GM19239 (cell line): ENCODE measurements around the gene PITX3.
"Not testable (repeated sequence)": the region's sequence is repeated elsewhere in the genome, so short reads cannot be mapped to it uniquely, and the experiment has no call there.

ENCODE experiments used
- DNase-seq: peaks from one replicate; pipeline ENCODE4 v3.0.0; 2011; ENCODE audit warnings: low spot score; ENCODE audit not compliant: insufficient read length
- FAIRE-seq: peaks from 2 replicates; lab custom pipeline; 2011; peaks lifted over from hg19 to GRCh38; lab: Jason Lieb, UNC

Gene PITX3

GRCh38 chr10:102261842-102262241 is 20.5 kb upstream of the PITX3 start:
- FAIRE-seq (no peak), DNase-seq (no peak)

DNA sequence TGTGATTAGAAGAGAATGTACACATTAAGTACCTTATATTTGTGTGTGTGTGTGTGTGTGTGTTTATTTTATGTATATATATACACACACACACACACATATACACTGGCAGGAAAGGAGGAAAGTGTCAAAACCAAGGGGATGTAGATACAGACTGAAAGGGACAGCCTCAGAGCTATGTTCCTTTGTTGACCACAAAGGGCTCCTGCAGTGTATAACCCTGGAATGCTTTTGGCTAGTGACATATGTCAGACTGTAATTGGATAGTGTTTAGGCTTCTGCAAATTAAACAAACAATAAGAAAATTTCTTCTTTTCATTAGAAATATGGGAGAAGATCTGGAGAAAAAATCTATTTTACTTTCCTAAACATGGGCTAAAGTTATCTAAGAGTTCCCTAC is 19.9 kb upstream of the PITX3 start:
- FAIRE-seq (no peak), DNase-seq (no peak)

- DNase-seq (no peak), FAIRE-seq (no peak)
These were observed 14.1 kb upstream of the PITX3 start for GRCh38 chr10:102255404-102255803.

GRCh38 chr10:102254426-102254825 is 13.1 kb upstream of the PITX3 start:
- DNase-seq, result no peak

DNA sequence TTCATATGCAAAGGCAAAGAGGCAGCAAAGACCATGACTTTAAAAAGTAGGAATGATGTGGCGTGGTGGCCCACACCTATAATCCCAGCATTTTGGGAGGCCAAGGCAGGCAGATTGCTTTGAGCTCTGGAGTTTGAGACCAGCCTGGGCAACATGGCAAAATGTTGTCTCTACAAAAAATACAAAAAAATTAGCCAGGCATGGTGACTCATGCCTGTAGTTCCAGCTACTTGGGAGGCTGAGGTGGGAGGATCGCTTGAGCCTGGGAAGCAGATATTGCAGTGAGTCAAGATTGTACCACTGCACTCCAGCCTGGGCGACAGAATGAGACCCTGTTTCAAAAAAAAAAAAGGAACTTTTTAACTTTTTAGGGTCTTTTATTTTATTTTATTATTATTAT is 11.2 kb upstream of the PITX3 start:
- FAIRE-seq, DNase-seq: not testable (repeated sequence)

More at GRCh38 chr10:102254426-102254825, 13.1 kb upstream of the PITX3 start:
- FAIRE-seq, result no peak

- FAIRE-seq (no peak), DNase-seq (no peak)
These were observed 6.4 kb upstream of the PITX3 start for GRCh38 chr10:102247734-102248133.

DNA sequence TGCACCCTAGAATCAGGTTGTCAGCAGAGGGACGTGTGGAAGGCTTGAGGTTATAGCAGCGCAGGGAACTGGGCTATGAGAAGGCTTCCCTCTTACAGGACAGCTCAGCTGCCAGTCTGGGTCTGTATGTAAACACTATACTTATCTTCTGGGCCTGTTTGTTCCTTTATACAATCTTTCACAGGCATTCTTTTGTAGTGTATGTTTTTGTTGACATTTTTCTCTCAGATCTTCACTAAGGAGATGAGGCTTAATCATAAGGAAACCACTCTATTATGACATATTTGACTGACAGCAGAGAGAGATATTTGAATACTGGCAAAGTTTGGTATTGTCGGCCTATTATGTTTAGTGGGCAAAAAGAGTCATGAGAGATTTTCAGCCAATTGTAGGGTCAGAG is 4.9 kb upstream of the PITX3 start:
- DNase-seq (no peak), FAIRE-seq (no peak)

DNA sequence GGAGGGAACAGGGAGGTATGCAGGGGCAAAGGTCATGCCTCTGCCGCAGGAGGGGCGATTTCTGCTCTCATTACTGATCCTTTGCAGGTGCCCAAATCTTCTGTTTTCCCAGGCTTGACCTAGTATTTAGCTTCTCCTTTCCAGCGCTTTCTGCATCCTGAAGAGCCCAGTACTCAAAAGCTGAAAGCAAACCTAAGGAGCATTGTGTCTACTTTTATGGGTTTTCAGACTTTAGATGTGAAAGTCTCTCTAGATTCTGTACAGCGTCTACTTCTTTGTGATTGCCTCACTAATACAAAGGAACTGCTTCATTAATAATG is 4.6 kb upstream of the PITX3 start:
- DNase-seq (no peak), FAIRE-seq (no peak)

GRCh38 chr10:102245082-102245931 is 4.0 kb upstream of the PITX3 start, which contains the start of gene GBF1:
GBF1 (plus strand) TSS chr10:102245532; CDS start chr10:102258939, 13,407 bp downstream.
- FAIRE-seq, result peak; percentile 99

GRCh38 chr10:102243309-102243708 is 2.0 kb upstream of the PITX3 start:
- DNase-seq, result no peak
- no peak for FAIRE-seq

More at GRCh38 chr10:102245082-102245931, 4.0 kb upstream of the PITX3 start, which contains the start of gene GBF1:
- DNase-seq, result peak; percentile 93

DNA sequence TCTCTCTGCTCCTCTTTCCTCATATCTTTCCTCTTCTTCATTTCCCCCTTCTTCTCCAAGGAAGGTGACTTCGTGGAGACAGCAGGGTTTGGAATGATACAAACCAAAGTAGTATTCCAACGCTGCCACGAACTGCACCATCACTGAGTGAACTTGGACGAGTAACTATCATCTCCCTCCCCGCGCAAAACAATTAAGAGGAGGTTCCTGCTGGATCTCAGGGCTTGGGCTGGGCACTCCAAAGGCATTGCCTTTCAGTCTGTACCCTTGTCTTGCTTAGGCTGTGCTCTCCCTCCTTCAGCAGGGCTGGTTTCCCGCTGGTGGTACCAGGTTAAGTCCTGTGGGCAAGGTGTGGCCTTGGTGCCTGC is 790 bp upstream of the PITX3 start:
- DNase-seq, result no peak
- peak; percentile 44 for FAIRE-seq

DNA sequence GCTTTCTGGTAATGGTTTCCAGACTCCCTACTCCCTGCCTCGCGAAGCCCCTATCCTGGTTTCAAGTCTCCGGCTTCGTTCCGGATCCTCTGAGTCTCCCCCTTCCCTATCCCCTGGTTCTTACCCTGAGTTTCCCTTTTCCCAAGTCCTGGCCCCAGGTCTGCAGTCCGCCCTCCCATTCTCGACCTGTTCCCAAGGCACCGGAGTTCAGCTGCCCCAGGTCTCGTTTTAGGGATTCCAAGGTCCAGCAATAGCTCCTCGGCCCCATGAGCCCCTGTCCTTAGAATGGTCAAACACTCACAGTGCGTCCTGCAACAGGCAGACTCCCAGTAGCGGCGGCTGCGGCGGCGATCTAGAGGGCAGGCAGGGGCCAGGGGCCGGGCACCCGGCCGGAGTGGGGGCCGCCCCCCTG is 274 bp downstream of the PITX3 start:
- no peak for DNase-seq
- FAIRE-seq, result no peak

- DNase-seq, result no peak
- FAIRE-seq, result no peak
These were observed 763 bp downstream of the PITX3 start for GRCh38 chr10:102240467-102241031.

GRCh38 chr10:102237711-102238252 is 3.5 kb downstream of the PITX3 start:
- DNase-seq (no peak), FAIRE-seq (no peak)

GRCh38 chr10:102236006-102236405 is 5.3 kb downstream of the PITX3 start:
- no peak for FAIRE-seq
- DNase-seq, result no peak

GRCh38 chr10:102235598-102235920 is 5.8 kb downstream of the PITX3 start:
- no peak for FAIRE-seq
- no peak for DNase-seq

DNA sequence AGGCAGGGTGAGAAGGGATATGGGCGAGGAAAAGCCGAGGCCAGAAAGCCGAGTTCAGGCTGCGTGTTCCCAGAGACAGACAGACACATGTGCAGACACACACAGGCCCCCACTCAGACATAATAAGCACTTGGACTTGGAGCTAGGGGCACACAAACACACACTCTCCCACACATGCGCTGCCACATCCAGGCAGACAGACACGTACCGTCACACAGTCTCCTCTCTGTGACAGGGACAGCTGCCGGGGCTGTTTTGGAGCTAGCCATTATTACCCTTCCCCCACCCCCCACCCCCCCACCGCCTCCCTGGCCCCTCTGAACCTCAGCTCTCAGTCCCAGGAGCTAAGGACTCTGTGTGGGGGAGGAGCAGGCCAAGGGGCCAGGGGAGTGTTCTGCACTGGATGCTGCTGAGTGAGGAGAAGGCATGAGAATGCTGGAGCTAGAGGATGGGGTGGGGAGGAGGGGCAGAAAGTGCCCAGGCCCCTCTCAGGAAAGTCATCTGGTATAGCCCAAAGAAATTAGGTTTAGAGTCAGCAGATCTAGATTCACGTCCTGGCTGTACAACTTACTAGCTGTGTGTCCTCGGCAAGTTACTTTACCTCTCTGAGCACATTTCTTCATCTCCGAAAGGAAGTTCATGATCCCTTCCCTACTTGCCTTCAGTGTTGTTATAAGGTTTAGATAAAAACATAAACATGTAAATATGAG is 6.3 kb downstream of the PITX3 start:
- DNase-seq (no peak), FAIRE-seq (no peak)

GRCh38 chr10:102233997-102234396 is 7.3 kb downstream of the PITX3 start:
- FAIRE-seq (no peak), DNase-seq (no peak)

DNA sequence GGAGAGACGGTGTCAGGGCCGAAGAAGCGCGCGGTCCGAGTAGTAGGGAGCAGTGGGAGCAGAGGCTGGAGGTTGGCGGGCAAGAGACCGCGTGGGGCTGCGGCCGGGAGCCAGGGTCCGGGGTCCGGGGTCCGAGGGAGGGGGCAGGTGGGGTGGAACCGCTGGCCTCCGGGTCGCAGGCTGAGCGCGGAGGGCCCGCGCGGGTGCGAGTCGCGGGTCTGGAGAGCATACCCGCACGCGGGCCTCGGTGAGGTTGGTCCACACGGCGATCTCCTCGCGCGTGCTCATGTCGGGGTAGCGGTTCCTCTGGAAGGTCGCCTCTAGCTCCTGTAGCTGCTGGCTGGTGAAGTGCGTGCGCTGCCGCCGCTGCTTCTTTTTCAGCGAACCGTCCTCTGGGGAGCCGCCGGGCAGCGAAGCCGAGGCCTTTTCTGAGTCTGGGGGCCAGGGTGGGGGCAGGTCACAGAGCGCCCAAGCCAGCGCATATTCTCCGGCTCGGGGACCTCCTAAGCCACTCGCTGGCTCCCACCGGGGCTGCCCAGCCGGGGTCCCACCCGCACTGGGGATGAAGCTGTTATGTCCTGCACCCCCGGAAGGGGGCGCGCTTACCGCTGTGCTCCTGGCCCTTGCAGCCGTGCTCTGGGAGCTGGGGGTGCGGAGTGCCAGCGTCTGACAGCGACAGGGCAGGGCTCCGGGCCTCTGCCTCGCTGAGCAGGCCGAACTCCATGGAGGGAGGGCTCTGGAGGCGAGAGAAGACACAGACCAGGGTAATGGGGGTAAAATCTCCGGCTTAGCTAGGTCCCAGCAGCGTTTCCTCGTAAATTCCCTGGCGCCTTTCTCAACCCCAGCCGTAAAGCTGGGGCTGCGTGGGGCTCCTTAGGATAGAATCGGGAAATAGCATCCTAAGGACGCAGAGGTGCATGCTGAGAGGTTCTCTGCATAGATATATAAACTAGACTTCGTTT is 9.7 kb downstream of the PITX3 start:
- no peak for FAIRE-seq
- DNase-seq, result peak; percentile 67

DNA sequence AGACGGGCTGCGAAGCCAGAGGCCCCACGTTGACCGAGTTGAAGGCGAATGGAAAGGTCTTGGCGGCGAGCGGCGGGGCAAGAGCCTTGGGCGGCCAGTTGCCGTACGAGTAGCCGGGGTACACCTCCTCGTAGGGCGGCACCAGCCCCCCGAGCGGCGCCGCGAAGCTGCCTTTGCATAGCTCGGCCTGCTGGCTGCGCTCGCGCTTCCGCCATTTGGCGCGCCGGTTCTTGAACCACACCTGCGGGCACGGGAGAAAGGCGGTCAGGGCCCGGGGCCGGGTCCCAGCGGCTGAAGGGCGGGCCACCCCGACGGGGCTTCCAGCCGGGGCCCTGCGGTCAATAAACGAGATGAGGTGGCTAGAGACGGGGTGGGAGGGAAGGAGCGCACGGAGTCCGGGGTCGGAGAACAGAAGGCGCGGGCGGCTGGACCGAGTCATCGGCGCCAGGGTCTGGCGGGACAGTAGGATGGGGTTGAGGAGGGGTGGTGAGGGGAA is 10.4 kb downstream of the PITX3 start:
- FAIRE-seq, result no peak

More for the DNA sequence above, 10.4 kb downstream of the PITX3 start:
- DNase-seq, result no peak
